ENCODE data around the gene FHOD3. TPM values are rescaled to one million over a fixed set of nuclear protein-coding genes. Genes with fewer than 3 reads are reported as not detected.

The FHOD3 gene
- total and polyA plus RNA-seq, 2 of the 13 experiments (the other 11 are each of a cell fraction or from before 2014, with no cell fraction given) = 0.07 TPM; not detected in 1

DNA sequence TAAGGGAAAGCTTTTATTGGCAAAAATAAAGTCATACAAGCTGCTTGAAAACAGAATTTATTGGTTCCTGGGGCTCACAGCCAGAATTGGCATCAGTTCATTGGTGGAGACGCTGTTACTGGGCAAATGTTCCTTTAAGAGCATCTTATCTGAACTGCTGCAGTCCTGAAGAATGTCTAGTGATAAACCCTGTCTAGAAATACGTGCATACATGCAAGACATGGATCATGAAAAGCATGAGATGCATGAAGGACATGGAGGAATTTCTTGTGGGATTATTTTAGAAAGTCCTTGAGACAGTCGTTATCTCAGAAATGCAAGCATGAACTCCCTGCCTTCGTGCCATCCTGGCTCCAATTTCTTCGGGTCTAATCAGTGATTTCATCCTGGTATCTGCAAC is 32.5 kb upstream of the FHOD3 start (continued):
- TF ChIP-seq, protein P1, sequence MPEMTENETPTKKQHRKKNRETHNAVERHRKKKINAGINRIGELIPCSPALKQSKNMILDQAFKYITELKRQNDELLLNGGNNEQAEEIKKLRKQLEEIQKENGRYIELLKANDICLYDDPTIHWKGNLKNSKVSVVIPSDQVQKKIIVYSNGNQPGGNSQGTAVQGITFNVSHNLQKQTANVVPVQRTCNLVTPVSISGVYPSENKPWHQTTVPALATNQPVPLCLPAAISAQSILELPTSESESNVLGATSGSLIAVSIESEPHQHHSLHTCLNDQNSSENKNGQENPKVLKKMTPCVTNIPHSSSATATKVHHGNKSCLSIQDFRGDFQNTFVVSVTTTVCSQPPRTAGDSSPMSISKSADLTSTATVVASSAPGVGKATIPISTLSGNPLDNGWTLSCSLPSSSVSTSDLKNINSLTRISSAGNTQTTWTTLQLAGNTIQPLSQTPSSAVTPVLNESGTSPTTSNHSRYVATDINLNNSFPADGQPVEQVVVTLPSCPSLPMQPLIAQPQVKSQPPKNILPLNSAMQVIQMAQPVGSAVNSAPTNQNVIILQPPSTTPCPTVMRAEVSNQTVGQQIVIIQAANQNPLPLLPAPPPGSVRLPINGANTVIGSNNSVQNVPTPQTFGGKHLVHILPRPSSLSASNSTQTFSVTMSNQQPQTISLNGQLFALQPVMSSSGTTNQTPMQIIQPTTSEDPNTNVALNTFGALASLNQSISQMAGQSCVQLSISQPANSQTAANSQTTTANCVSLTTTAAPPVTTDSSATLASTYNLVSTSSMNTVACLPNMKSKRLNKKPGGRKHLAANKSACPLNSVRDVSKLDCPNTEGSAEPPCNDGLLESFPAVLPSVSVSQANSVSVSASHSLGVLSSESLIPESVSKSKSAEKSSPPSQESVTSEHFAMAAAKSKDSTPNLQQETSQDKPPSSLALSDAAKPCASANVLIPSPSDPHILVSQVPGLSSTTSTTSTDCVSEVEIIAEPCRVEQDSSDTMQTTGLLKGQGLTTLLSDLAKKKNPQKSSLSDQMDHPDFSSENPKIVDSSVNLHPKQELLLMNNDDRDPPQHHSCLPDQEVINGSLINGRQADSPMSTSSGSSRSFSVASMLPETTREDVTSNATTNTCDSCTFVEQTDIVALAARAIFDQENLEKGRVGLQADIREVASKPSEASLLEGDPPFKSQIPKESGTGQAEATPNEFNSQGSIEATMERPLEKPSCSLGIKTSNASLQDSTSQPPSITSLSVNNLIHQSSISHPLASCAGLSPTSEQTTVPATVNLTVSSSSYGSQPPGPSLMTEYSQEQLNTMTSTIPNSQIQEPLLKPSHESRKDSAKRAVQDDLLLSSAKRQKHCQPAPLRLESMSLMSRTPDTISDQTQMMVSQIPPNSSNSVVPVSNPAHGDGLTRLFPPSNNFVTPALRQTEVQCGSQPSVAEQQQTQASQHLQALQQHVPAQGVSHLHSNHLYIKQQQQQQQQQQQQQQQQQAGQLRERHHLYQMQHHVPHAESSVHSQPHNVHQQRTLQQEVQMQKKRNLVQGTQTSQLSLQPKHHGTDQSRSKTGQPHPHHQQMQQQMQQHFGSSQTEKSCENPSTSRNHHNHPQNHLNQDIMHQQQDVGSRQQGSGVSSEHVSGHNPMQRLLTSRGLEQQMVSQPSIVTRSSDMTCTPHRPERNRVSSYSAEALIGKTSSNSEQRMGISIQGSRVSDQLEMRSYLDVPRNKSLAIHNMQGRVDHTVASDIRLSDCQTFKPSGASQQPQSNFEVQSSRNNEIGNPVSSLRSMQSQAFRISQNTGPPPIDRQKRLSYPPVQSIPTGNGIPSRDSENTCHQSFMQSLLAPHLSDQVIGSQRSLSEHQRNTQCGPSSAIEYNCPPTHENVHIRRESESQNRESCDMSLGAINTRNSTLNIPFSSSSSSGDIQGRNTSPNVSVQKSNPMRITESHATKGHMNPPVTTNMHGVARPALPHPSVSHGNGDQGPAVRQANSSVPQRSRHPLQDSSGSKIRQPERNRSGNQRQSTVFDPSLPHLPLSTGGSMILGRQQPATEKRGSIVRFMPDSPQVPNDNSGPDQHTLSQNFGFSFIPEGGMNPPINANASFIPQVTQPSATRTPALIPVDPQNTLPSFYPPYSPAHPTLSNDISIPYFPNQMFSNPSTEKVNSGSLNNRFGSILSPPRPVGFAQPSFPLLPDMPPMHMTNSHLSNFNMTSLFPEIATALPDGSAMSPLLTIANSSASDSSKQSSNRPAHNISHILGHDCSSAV (CRISPR knock-in tag; IDR thresholded peaks at IDR 0.05; ENCODE audit: borderline replicate concordance) = no peak
- no peak for TF ChIP-seq GATAD1 (CRISPR knock-in tag; IDR thresholded peaks at IDR 0.05)
- TF ChIP-seq SALL2 (CRISPR knock-in tag; IDR thresholded peaks at IDR 0.05) = no peak

DNA sequence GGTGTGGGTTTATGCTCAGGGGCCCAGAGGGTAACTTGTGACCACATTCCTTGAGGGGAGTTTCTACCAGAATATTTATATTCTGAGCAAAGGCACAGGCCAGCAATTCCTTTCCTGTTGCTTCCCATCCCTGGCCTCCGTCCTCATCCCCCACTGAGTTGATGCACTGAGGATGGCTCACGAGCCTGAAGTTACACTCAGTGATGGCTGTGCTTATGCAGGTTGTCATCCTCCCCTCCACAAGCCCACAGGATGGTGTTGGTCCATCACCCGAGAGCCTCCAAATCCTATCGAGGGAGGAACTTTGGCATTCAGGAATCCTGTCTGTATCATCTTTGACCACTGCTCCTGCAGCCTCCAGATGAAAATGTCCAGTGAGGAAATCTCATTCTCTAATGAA is 28.4 kb upstream of the FHOD3 start:
- H3K4me1 ChIP-seq (ENCODE audit: insufficient read depth, low read length) = no peaks in the 10 kb centered on the region
- WGBS (ENCODE audit: low lambda C conversion rate) = 100% methylated on average over 4 of the region's 4 CpGs
- no peaks in the 10 kb centered on the region for H3K79me2 ChIP-seq (ENCODE audit: insufficient read depth, low read length)
- H2AFZ ChIP-seq (ENCODE audit: low read length) = no peak overlapping the region
- DNase-seq (ENCODE audit: low spot score) = no peak
- ChIA-PET CTCF (ENCODE audit: low intra/inter-chr PET ratio, low total read pairs) (no interaction called here), POLR2A (no interaction called here)
- peaks cover 0 to 15% of the 10 kb centered on the region in 2 experiments; a peak in 3 of 5 replicates for H3K36me3 ChIP-seq (replicated peaks in 1 of 2; ENCODE audit: control insufficient read depth in 1 of 2, insufficient read depth in 2 of 2, low read length in 2 of 2)
- H3K4me2 ChIP-seq (ENCODE audit: low read depth, low read length) = no peak overlapping the region
- in situ Hi-C loops (cut with HindIII; ENCODE audit: extremely low pct_ligation_motif_present, low pct_unique_long_range_greater_than_20kb) = no loop called here
- no TSS peak for BruUV-seq (replicated peaks)
- H4K20me1 ChIP-seq (ENCODE audit: insufficient read depth, low read length) = no peaks in the 10 kb centered on the region
- H3K9ac ChIP-seq (ENCODE audit: insufficient read depth, low read depth, low read length) = no peak overlapping the region
- no peak overlapping the region for H3K27ac ChIP-seq (ENCODE audit: extremely low read length, insufficient read depth, low read length)
- FAIRE-seq = no peak
- no peak overlapping the region for H3K4me3 ChIP-seq (replicated peaks in 1 of 3; ENCODE audit: insufficient read depth in 1 of 3, low read depth in 2 of 3, low read length in 3 of 3)
- no peak for TF ChIP-seq ARHGAP35 (CRISPR knock-in tag; IDR thresholded peaks at IDR 0.05; ENCODE audit: borderline replicate concordance)
- no peak for TF ChIP-seq CHD4 (IDR thresholded peaks at IDR 0.05; ENCODE audit: borderline replicate concordance, low read length)
- no peak for TF ChIP-seq ZNF546 (CRISPR knock-in tag; conservative IDR thresholded peaks at IDR 0.05)
- TF ChIP-seq ZNF766 (CRISPR knock-in tag; IDR thresholded peaks at IDR 0.05; ENCODE audit: borderline replicate concordance) = no peak
- no peak for TF ChIP-seq HDAC2 (CRISPR knock-in tag; IDR thresholded peaks at IDR 0.05)
- no peaks in the 10 kb centered on the region for H3K27me3 ChIP-seq (ENCODE audit: control insufficient read depth in 1 of 2, insufficient read depth in 2 of 2, low read length in 2 of 2)
- H3K9me3 ChIP-seq (ENCODE audit: low read length) = no peaks in the 10 kb centered on the region
- intact Hi-C loops (cut with micrococcal nuclease; ENCODE audit: unreplicated experiment) = no loop called here
- no peak for ATAC-seq

Data from HepG2 (cell line).